Spleen (tissue), 7 donors: ENCODE measurements around the gene ZNF652.

ENCODE experiments used
- POLR2A ChIP-seq, 3 donors: fragments of 450-650 bp; IDR thresholded peaks; one replicate each; pipeline ENCODE4 v1.5.1; 2017; ENCODE audit warnings: antibody characterized with exemption in 3 of 3, mild to moderate bottlenecking in 1 of 3
- POLR2AphosphoS5 ChIP-seq, 3 donors: sonication (generic); formaldehyde crosslinking; IDR thresholded peaks; one replicate each; pipeline ENCODE4 v1.5.1; 2017; ENCODE audit warnings: antibody characterized with exemption in 3 of 3
- TF ChIP-seq, protein P1 (sequence below), 11 experiments: fragments of 200-600 bp in 7 of 11; fragments of 450-650 bp in 4 of 11; sonication (generic) in 4 of 11; IDR thresholded peaks in 8 of 11; conservative IDR thresholded peaks in 3 of 11; 1 replicate in 7 of 11; 2 replicates in 4 of 11; pipeline versions ENCODE4 v1.4.0 to v1.8.0; 2016 to 2021; ENCODE audit warnings: antibody characterized with exemption in 11 of 11, inconsistent platforms in 4 of 11, mild to moderate bottlenecking in 1 of 11
- donor health status: DM: no; HTN: no; CAD: no; lungs with moderate emphysema.
- donor health status: DM: no; HTN: no; CAD: no.
- donor health status: DM: no; HTN: no; CAD: no.

DNA sequence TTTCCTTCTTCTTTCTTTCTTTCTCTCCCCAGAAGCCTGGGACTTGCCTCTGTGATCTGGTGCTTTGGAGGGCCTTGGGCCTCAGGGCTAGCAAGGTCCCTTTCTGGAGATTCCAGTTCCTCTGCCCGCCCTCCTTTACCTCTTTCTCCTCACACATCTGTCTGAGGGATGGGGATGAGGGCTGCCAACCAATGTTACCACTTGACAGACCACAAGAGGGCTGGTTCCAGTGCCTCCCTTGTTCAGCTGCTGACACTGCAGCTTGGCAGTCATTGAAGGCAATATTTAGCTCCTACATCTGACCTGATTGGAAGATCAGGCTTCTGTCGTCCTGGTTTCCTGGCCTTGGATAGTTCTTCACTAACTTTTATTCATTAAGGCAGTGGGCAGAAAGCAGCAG is 3.6 kb upstream of the ZNF652 start:
- TF ChIP-seq, protein P1, sequence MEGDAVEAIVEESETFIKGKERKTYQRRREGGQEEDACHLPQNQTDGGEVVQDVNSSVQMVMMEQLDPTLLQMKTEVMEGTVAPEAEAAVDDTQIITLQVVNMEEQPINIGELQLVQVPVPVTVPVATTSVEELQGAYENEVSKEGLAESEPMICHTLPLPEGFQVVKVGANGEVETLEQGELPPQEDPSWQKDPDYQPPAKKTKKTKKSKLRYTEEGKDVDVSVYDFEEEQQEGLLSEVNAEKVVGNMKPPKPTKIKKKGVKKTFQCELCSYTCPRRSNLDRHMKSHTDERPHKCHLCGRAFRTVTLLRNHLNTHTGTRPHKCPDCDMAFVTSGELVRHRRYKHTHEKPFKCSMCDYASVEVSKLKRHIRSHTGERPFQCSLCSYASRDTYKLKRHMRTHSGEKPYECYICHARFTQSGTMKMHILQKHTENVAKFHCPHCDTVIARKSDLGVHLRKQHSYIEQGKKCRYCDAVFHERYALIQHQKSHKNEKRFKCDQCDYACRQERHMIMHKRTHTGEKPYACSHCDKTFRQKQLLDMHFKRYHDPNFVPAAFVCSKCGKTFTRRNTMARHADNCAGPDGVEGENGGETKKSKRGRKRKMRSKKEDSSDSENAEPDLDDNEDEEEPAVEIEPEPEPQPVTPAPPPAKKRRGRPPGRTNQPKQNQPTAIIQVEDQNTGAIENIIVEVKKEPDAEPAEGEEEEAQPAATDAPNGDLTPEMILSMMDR (IDR thresholded peaks at IDR 0.05 in 8 of 11, conservative IDR thresholded peaks at IDR 0.05 in 3 of 11): peak in 1 of 11 experiments; percentile 13
- TF ChIP-seq POLR2A (IDR thresholded peaks at IDR 0.05): no peak
- TF ChIP-seq POLR2AphosphoS5 (IDR thresholded peaks at IDR 0.05): no peak
